HUES6 (cell line): ENCODE data around the gene TRPM3.
A peak's percentile ranks its signal among the peaks of the same experiment; 100 is the strongest.
"Not testable (repeated sequence)": the region's sequence is repeated elsewhere in the genome, so short reads cannot be mapped to it uniquely, and the experiment has no call there.

Source experiments
- H3K27ac ChIP-seq: 2 replicates; pipeline ENCODE4 v1.7.0; 2013; ENCODE audit warnings: low read depth, mild to moderate bottlenecking, low read length, inconsistent platforms
- H3K27me3 ChIP-seq: 2 replicates; pipeline ENCODE4 v1.6.1; 2013; ENCODE audit warnings: low read length; ENCODE audit not compliant: control insufficient read depth, insufficient read depth
- H3K36me3 ChIP-seq: 2 replicates; pipeline ENCODE4 v1.6.1; 2013; ENCODE audit warnings: low read length; ENCODE audit not compliant: control insufficient read depth, insufficient read depth
- H3K4me1 ChIP-seq: 2 replicates; pipeline ENCODE4 v1.6.1; 2013; ENCODE audit warnings: low read length; ENCODE audit not compliant: control insufficient read depth, insufficient read depth
- H3K4me3 ChIP-seq: 2 replicates; pipeline ENCODE4 v1.5.1; 2013; ENCODE audit warnings: low read depth, low read length
- H3K9ac ChIP-seq: one replicate; pipeline ENCODE4 v1.6.1; 2013; ENCODE audit warnings: mild to moderate bottlenecking, low read length
- H3K9me3 ChIP-seq: 2 replicates; pipeline ENCODE4 v1.6.1; 2013; ENCODE audit warnings: low read depth, low read length; ENCODE audit not compliant: control insufficient read depth, insufficient read depth

The TRPM3 gene

DNA sequence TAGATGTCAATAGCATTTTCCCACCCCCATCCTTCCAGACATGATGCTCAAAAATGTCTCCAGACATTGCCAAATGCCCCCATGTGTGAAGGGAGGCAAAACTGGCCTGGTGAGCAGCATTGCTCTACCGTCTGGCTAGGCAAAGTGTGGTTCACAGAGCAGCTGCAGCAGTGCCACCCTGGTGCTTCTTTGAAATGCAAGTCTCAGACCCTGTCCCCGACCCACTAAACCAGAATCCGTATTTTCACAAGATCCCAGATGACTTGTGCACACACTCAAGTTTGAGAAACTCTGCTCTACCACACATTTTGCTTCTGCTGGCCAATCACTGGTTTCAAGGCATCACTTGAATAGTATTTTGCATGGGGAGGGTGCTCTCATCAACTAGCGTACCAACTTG lies 480.4 kb downstream of the TRPM3 start:
- H3K27ac ChIP-seq, result no peak overlapping the region
- H3K36me3 ChIP-seq, result no peaks in the 10 kb centered on the region
- H3K9ac ChIP-seq, result no peak overlapping the region
- no peak overlapping the region for H3K4me3 ChIP-seq
- H3K4me1 ChIP-seq, result 0 out of 2 replicates have a peak, but pooled peaks cover 6% of the 10 kb centered on the region
- no peaks in the 10 kb centered on the region for H3K27me3 ChIP-seq
- H3K9me3 ChIP-seq, result no peaks in the 10 kb centered on the region

DNA sequence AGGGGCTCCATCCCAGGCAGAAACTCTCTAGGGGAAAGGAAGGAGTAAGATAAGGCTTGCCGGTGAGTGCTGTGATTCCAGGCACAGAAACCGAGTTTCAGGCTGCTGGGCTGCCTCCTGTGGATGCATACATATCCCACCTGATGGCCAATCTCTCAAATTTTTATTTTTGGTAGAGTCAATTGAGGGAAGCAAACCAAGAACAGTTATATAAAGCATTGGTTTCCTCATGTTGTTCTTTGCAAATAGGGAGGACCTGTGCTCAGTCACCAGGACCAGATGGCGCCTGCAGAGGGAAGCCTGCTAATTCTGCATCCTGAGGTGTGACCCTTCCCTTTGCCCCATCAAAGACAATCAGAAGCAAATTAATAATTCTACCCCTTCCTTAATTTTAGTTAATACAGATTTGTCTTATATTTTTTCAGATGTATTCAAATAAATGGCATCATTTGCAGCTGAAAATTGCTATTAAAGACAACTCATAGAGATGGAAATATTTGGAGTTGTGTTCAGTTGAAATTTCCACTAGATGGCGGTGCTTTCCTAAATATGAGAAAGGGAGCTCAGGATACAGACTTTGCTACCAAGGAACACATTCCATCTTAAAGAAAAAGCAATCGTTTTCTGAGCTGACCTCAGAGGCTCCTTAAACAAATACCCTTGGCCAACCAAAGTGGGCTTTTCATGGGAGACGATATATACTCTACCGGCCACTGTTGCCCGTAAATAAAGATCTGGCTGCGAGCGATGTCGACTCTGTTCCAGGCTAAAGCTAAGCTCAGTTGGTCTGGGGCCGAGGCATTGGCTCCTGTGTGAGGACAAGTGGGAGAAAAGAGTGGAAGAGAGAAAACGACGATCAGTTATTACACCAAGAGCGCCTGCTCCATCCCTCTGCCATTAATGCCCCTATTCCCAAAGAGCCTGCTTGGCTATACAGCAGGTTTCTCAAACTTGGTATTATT lies 481.3 kb downstream of the TRPM3 start:
- Histone ChIP-seq H3K36me3 (no peaks in the 10 kb centered on the region), H3K27ac (no peak overlapping the region), H3K9ac (no peak overlapping the region), H3K9me3 (no peaks in the 10 kb centered on the region), H3K4me1 (0 out of 2 replicates have a peak, but pooled peaks cover 6% of the 10 kb centered on the region), H3K27me3 (no peaks in the 10 kb centered on the region), H3K4me3 (peak overlapping the region; percentile 47)

DNA sequence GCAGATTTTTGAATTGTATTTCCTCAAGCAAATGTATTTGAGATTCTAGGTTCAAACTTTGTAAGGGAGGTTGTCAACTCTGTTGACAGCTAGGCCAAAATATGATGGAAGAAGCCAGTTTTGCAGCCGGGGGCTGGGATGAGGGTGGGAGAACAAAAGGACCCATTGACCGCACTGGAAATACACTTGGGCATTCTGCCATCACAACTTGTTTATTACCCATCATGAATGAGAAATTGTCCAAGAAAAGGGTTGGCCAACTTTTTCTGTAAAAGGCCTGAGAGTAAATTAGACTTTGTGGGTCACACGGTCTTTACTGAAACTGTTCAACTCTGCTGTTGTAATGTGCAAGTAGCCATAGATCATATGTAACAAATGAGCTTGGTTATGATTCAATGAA lies 485.6 kb downstream of the TRPM3 start:
- Histone ChIP-seq H3K27ac (no peak overlapping the region), H3K9me3 (no peaks in the 10 kb centered on the region), H3K9ac (no peak overlapping the region), H3K4me1 (no peaks in the 10 kb centered on the region), H3K36me3 (no peaks in the 10 kb centered on the region), H3K4me3 (no peak overlapping the region), H3K27me3 (no peaks in the 10 kb centered on the region)

GRCh38 chr9:70634696-70635095 lies 486.7 kb downstream of the TRPM3 start:
- no peak overlapping the region for H3K27ac ChIP-seq
- no peak overlapping the region for H3K4me3 ChIP-seq
- no peak overlapping the region for H3K9ac ChIP-seq
- no peaks in the 10 kb centered on the region for H3K36me3 ChIP-seq
- H3K27me3 ChIP-seq, result no peaks in the 10 kb centered on the region
- no peaks in the 10 kb centered on the region for H3K9me3 ChIP-seq
- no peaks in the 10 kb centered on the region for H3K4me1 ChIP-seq

- H3K9ac ChIP-seq, result no peak overlapping the region
- H3K27me3 ChIP-seq, result no peaks in the 10 kb centered on the region
- no peaks in the 10 kb centered on the region for H3K4me1 ChIP-seq
- no peaks in the 10 kb centered on the region for H3K9me3 ChIP-seq
- H3K36me3 ChIP-seq, result no peaks in the 10 kb centered on the region
- no peak overlapping the region for H3K4me3 ChIP-seq
- no peak overlapping the region for H3K27ac ChIP-seq
Observed at GRCh38 chr9:70630971-70631370, 490.4 kb downstream of the TRPM3 start.

GRCh38 chr9:70629080-70629685 lies 492.2 kb downstream of the TRPM3 start:
- not testable (repeated sequence) for H3K4me1 ChIP-seq, H3K9me3 ChIP-seq, H3K36me3 ChIP-seq, H3K4me3 ChIP-seq, H3K27ac ChIP-seq, H3K27me3 ChIP-seq, H3K9ac ChIP-seq

DNA sequence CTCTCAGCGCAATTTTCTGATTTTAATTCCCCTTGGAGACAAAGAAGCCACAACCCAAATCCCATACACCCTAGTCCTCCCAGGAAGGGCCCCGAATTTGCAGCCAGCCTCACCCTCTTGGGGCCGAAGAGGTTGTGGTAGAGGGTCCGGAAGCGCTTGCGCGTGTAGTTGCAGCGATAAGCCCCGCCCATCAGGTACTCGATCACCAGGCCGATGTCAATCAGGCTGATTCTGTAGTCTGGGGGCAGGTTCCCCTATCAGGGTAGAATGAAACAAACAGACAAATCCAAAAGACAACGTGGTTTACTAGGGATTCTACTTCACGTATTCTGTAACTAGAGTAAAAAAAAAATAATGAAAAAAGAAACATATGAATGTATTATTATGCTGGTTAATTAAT lies 496.3 kb downstream of the TRPM3 start:
- Histone ChIP-seq H3K9me3 (peaks cover 9% of the 10 kb centered on the region), H3K4me3 (no peak overlapping the region), H3K36me3 (no peaks in the 10 kb centered on the region), H3K9ac (no peak overlapping the region), H3K27me3 (no peaks in the 10 kb centered on the region), H3K4me1 (no peaks in the 10 kb centered on the region), H3K27ac (no peak overlapping the region)

DNA sequence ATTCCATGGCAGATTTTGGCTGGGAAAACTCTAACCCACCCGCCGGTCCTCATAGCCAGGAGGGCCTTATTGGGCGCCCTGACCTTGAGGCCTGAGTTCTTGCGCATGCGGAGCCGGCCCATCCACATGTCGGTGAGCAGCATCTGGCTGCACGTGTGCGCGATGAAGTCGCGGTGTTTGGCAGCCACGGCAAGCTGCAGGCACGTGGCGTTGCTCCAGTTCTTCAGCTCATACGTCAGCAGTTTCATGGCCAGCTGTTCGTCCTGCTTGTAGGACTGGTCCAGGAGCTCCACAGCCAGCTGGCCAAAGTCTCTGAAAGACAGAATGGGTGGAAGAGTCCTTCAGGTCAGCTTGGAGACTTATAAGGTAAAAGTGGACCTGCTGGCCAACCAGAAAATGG lies 502.6 kb downstream of the TRPM3 start:
- Histone ChIP-seq H3K4me3 (no peak overlapping the region), H3K9me3 (peaks cover 9% of the 10 kb centered on the region), H3K27ac (no peak overlapping the region), H3K4me1 (no peaks in the 10 kb centered on the region), H3K27me3 (no peaks in the 10 kb centered on the region), H3K9ac (no peak overlapping the region), H3K36me3 (no peaks in the 10 kb centered on the region)

- H3K27me3 ChIP-seq, result no peaks in the 10 kb centered on the region
- no peaks in the 10 kb centered on the region for H3K36me3 ChIP-seq
- no peak overlapping the region for H3K27ac ChIP-seq
- H3K4me3 ChIP-seq, result no peak overlapping the region
- no peaks in the 10 kb centered on the region for H3K4me1 ChIP-seq
- H3K9me3 ChIP-seq, result peaks cover 5% of the 10 kb centered on the region; the same call in 1 of the 2 replicates
- no peak overlapping the region for H3K9ac ChIP-seq
Observed at GRCh38 chr9:70617033-70617828, 504.2 kb downstream of the TRPM3 start.

DNA sequence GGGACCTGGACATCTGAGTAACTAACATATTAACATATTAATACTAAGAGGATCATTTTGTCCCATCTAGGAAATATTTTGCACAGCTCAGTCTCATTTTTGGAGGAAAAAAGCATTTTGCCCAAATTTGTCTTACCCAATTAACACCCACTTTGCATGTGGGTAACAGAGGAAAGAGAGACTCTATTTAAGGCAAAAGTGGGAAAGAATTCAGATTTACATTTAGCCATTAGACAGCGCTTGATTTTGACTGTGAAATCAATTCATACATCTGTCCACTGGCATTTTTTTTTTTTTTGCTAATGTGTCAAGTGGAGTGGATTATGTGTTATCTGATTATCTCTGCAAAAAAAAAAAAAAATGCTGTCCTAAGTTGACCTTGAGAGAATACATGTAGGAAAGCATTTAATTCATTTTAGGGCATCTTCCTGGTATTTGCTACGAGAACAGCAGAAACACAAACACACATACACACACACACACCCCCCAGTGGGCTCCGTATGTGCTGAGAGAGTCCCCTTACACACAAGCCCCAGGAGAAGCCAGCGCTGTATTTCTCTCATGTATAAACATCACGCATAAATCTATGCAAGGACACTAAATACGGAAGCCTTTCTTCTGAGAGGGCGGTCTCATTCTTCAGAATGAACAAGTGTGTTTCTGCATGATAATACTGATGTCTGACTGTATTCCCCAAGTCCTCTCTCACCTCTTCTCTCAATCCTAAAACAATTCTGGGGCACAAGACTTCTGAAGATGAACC lies 505.0 kb downstream of the TRPM3 start:
- no peaks in the 10 kb centered on the region for H3K4me1 ChIP-seq
- no peaks in the 10 kb centered on the region for H3K27me3 ChIP-seq
- H3K9me3 ChIP-seq, result no peaks in the 10 kb centered on the region
- H3K4me3 ChIP-seq, result no peak overlapping the region
- H3K9ac ChIP-seq, result no peak overlapping the region
- no peaks in the 10 kb centered on the region for H3K36me3 ChIP-seq
- H3K27ac ChIP-seq, result no peak overlapping the region
